ENCODE measurements around the gene CNNM3. TPM values are rescaled to one million over a fixed set of nuclear protein-coding genes. Genes with fewer than 3 reads are reported as not detected.
"Not testable (repeated sequence)": the region's sequence is repeated elsewhere in the genome, so short reads cannot be mapped to it uniquely, and the experiment has no call there.

Gene CNNM3
- total RNA-seq, 2 donors from 2014 or later: 29.7 to 29.8 TPM

DNA sequence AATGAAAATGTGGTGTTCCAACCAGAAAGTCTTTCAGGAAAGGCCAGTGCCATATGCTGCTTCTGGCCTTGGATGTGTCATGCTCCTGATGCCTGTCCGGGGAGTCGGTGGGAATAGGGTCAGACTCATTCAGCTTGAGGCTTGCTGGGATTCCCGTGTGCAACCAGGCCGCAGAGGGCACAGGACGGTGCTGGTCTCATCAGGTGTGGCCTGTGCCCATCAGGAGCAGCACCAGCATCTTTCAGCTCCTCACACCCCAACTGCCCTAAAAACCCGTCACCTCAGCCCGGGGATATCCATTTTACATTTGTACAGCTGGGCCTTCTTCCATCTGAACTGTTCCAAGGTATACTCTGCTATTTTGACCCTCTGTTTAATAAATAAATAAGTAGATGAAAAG is 13.3 kb upstream of the CNNM3 start:
- Histone ChIP-seq H3K27ac (no peak overlapping the region), H3K4me1 (replicated peaks) (no peaks in the 10 kb centered on the region), H3K36me3 (no peaks in the 10 kb centered on the region), H3K9me3 (no peaks in the 10 kb centered on the region), H3K4me3 (no peak overlapping the region), H3K27me3 (replicated peaks; ENCODE audit: insufficient read depth) (no peaks in the 10 kb centered on the region)
- 88% methylated on average over 7 of the region's 7 CpGs for WGBS
- intact Hi-C loops (cut with DNase I): loop anchor here (5.0 kb wide), 1 partner anchor 40 kb away; the partner anchor contains the start of gene CNNM4
- TF ChIP-seq POLR2AphosphoS5 (IDR thresholded peaks at IDR 0.05): no peak
- TF ChIP-seq POLR2A (IDR thresholded peaks at IDR 0.05): no peak
- TF ChIP-seq, protein P1, sequence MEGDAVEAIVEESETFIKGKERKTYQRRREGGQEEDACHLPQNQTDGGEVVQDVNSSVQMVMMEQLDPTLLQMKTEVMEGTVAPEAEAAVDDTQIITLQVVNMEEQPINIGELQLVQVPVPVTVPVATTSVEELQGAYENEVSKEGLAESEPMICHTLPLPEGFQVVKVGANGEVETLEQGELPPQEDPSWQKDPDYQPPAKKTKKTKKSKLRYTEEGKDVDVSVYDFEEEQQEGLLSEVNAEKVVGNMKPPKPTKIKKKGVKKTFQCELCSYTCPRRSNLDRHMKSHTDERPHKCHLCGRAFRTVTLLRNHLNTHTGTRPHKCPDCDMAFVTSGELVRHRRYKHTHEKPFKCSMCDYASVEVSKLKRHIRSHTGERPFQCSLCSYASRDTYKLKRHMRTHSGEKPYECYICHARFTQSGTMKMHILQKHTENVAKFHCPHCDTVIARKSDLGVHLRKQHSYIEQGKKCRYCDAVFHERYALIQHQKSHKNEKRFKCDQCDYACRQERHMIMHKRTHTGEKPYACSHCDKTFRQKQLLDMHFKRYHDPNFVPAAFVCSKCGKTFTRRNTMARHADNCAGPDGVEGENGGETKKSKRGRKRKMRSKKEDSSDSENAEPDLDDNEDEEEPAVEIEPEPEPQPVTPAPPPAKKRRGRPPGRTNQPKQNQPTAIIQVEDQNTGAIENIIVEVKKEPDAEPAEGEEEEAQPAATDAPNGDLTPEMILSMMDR (IDR thresholded peaks at IDR 0.05): no peak
- DNase-seq (ENCODE audit: low spot score): no peak

DNA sequence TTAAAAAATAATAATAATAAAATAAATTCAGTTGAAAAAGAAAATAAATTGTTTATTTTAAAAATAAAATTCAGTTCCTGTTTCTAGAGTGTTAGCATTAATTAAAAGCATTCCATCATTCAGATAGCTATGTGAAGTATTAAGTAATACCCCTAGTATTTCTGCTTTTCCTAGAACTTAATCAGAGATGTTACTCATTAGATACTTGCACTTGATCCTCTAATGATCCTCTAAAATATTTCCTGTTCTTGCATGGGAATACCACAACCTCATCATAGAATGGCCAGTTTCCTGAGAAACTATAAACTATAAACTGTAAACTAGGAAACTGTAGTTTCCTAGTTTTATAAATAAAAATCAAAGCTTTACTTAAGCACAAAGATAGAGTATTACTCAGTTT is 11.1 kb upstream of the CNNM3 start:
- DNase-seq (ENCODE audit: low spot score): no peak
- Histone ChIP-seq H3K27me3 (replicated peaks; ENCODE audit: insufficient read depth) (no peaks in the 10 kb centered on the region), H3K4me1 (replicated peaks) (no peaks in the 10 kb centered on the region), H3K4me3 (no peak overlapping the region), H3K9me3 (no peaks in the 10 kb centered on the region), H3K27ac (no peak overlapping the region), H3K36me3 (no peaks in the 10 kb centered on the region)
- intact Hi-C loops (cut with DNase I): loop anchor here (5.0 kb wide), 1 partner anchor 43 kb away; the partner anchor contains the start of gene CNNM4
- TF ChIP-seq, protein P1 (IDR thresholded peaks at IDR 0.05): no peak
- TF ChIP-seq POLR2AphosphoS5 (IDR thresholded peaks at IDR 0.05): no peak
- TF ChIP-seq POLR2A (IDR thresholded peaks at IDR 0.05): no peak

DNA sequence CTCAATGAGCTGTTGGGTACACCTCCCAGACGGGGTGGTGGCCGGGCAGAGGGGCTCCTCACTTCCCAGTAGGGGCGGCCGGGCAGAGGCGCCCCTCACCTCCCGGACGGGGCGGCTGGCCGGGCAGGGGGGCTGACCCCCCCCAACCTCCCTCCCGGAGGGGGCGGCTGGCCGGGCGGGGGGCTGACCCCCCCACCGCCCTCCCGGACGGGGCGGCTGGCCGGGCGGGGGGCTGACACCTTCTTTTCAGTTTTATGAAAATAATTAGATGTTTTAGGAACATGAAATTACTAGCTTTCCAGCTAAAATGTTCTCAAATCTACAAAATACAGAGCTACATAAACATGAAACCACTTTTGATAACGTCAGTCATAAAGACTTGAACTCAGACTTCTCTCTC is 10.1 kb upstream of the CNNM3 start:
- H3K27ac ChIP-seq; intact Hi-C loops (cut with DNase I); H3K27me3 ChIP-seq (replicated peaks; ENCODE audit: insufficient read depth); H3K9me3 ChIP-seq; H3K4me1 ChIP-seq (replicated peaks); H3K4me3 ChIP-seq; DNase-seq (ENCODE audit: low spot score); H3K36me3 ChIP-seq: not testable (repeated sequence)
- WGBS: 84% methylated on average over 7 of the region's 20 CpGs

DNA sequence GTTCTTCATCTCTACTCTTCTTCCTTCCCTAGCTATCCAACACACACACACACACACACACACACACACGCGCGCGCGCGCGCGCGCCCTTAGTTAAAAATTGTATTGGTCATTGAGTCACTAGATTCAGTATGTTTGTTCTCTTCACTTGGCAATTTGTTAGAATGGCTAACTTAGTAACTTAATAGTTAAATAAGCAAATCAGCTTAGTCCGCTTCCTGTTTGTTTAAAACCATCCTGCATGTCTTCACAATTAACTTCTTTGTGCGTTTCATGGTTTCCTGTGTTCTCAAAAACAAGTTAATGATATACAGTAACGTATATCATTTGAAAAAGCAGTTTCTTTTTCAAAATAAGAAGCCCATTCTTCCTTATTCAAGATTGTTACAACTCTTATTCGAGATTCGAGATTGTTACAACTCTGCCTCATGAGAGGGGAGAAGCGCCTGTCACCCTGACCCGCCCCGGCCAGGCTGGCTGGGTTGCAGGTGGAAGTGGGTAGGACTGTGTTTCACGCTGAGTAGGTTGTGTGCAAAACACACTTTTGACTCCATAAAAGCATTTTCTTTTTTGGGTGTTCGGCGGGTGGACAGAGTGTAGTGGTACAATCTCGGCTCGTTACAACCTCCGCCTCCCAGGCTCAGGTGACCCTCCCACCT is 9.5 kb upstream of the CNNM3 start:
- intact Hi-C loops (cut with DNase I): no loop called here
- DNase-seq (ENCODE audit: low spot score): no peak
- no peaks in the 10 kb centered on the region for H3K4me1 ChIP-seq (replicated peaks)
- no peaks in the 10 kb centered on the region for H3K36me3 ChIP-seq
- no peak for TF ChIP-seq POLR2AphosphoS5 (IDR thresholded peaks at IDR 0.05)
- TF ChIP-seq, protein P1 (IDR thresholded peaks at IDR 0.05): no peak
- no peak for TF ChIP-seq POLR2A (IDR thresholded peaks at IDR 0.05)
- 84% methylated on average over 23 of the region's 23 CpGs for WGBS
- H3K4me3 ChIP-seq: no peak overlapping the region
- no peaks in the 10 kb centered on the region for H3K9me3 ChIP-seq
- H3K27ac ChIP-seq: no peak overlapping the region
- no peaks in the 10 kb centered on the region for H3K27me3 ChIP-seq (replicated peaks; ENCODE audit: insufficient read depth)

DNA sequence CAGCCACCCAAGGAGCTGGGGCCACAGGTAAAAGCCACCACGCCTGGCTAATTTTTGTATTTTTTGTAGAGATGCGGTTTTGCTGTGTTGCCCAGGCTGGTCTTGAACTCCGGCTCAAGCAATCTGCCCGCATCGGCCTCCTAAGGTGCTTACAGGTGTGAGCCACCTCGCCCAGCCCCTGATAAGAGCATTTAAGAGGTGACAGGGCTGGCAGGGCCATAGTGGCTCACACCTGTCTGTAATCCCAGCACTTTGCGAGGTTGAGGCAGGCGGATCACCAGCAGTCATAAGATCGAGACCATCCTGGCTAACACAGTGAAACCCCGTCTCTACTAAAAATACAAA is 9.0 kb upstream of the CNNM3 start:
- no peak overlapping the region for H3K27ac ChIP-seq
- H3K36me3 ChIP-seq: no peaks in the 10 kb centered on the region
- no peaks in the 10 kb centered on the region for H3K27me3 ChIP-seq (replicated peaks; ENCODE audit: insufficient read depth)
- H3K4me1 ChIP-seq (replicated peaks): no peaks in the 10 kb centered on the region
- WGBS: 94% methylated on average over 10 of the region's 10 CpGs
- no peaks in the 10 kb centered on the region for H3K9me3 ChIP-seq
- no peak for TF ChIP-seq POLR2AphosphoS5 (IDR thresholded peaks at IDR 0.05)
- no peak for TF ChIP-seq POLR2A (IDR thresholded peaks at IDR 0.05)
- TF ChIP-seq, protein P1 (IDR thresholded peaks at IDR 0.05): no peak
- intact Hi-C loops (cut with DNase I): no loop called here
- no peak for DNase-seq (ENCODE audit: low spot score)
- no peak overlapping the region for H3K4me3 ChIP-seq

All from prostate gland (tissue), 2 donors.